HG03460 (cell line): ENCODE measurements around the gene PLXNB1.

ENCODE experiments used
- ATAC-seq: cut with Tn5 transposase; IDR thresholded peaks from one replicate; pipeline ENCODE4 v1.9.1; 2021; ENCODE audit not compliant: unreplicated experiment

PLXNB1 gene

GRCh38 chr3:48370333-48370713, 59.6 kb downstream of the PLXNB1 start:
- no peak for ATAC-seq

- ATAC-seq: no peak
These were observed 60.1 kb downstream of the PLXNB1 start for GRCh38 chr3:48369693-48370332.

DNA sequence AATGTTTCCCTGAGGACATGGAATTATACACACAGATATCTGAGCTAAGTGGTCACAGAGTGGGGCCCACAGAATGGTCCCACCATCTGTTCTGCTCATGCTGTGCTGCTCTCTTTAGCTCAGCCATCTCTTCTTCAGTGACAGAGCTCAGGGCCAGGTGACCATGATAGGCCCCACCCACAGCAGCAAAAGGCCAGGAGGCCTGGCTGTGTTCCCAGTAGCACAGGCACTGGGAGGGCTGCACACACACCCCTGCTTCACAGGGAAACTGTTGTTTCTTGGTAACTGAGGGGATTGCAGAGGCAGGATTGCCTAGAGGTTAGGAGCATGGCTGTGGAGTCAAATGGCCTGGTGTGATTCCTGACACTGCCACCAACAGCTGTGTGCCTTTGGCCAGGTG, 62.7 kb downstream of the PLXNB1 start:
- no peak for ATAC-seq

DNA sequence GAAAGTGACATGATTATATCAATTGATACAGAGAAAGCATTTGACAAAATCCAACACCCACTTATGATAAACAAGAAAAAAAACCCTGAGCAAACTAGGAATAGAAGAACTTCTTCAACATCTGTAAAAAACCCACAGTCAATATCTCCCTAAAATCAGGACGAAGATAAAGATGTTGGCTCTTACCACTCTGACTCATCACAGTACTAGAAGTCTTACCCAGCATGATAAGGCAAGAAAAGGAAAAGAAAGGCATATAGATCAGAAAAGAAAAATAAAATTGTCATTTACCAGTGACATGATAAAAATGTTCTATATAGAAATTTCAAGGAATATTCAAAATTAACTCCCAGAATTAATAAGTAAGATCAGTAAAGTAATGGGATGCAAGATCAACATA, 65.0 kb downstream of the PLXNB1 start:
- no peak for ATAC-seq

DNA sequence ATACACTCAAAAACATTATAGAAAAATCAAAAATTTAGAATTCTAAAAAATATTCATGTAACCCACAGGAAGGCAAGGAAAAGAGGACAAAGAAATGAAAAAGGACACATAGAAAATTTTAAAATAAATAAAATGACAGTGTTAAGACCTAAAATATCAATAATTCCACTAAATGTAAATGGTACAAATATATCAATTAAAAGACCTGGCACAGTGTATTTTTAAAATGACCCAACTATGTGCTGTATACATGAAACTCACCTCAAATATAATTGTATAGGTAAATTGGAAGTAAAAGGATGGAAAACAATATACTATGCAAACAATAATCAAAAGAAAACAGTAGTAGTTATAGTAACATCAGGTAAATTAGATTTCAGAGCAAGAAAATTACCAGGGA, 68.0 kb downstream of the PLXNB1 start:
- ATAC-seq: no peak

GRCh38 chr3:48356419-48356818, 73.5 kb downstream of the PLXNB1 start:
- ATAC-seq: no peak

DNA sequence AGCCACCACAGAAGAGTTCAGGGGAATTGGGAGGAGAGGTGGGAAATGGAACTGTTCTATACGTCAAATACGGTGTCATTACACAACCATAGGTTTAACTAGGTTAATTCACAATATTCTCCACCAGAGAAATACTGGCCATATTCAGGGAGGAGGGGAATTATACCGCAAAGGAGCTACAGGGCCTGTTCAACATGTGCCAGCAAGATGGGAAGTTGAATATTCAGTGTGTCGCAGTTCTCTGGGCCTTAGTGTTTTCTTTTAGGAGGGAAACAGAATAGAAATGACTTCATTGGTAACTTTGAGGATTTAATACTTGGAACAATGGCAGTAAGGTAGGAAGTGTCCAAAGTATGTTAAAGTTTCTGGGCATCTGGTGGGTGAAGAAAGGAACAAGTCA, 75.9 kb downstream of the PLXNB1 start:
- no peak for ATAC-seq
